DMS53 (cell line): Measurements from ENCODE around the gene DIAPH1.
"Not testable (repeated sequence)": the region's sequence is repeated elsewhere in the genome, so short reads cannot be mapped to it uniquely, and the experiment has no call there.

ENCODE experiments used
- DNase-seq: peaks from one replicate; lab custom pipeline; 2025; lab: John Stamatoyannopoulos, UW

The DIAPH1 gene

GRCh38 chr5:141609921-141610320 lies 8.9 kb downstream of the DIAPH1 start:
- not testable (repeated sequence) for DNase-seq

- DNase-seq = no peak
Measured at GRCh38 chr5:141609044-141609443, 9.8 kb downstream of the DIAPH1 start.

- DNase-seq = peak; percentile 16
Measured at GRCh38 chr5:141608557-141608956, 10.2 kb downstream of the DIAPH1 start.

- no peak for DNase-seq
Measured at GRCh38 chr5:141608046-141608445, 10.8 kb downstream of the DIAPH1 start.

GRCh38 chr5:141605523-141606277 lies 13.1 kb downstream of the DIAPH1 start:
- no peak for DNase-seq

- peak; percentile 58 for DNase-seq
Measured at GRCh38 chr5:141603923-141604717, 14.7 kb downstream of the DIAPH1 start.

- DNase-seq = no peak
Measured at GRCh38 chr5:141602606-141603005, 16.2 kb downstream of the DIAPH1 start.

- no peak for DNase-seq
Measured at GRCh38 chr5:141598391-141599345, 20.1 kb downstream of the DIAPH1 start.

- DNase-seq = no peak
Measured at GRCh38 chr5:141597814-141598213, 21.0 kb downstream of the DIAPH1 start.

- peak; percentile 35 for DNase-seq
Measured at GRCh38 chr5:141597394-141597793, 21.4 kb downstream of the DIAPH1 start.

- no peak for DNase-seq
Measured at GRCh38 chr5:141596867-141597266, 21.9 kb downstream of the DIAPH1 start.

GRCh38 chr5:141590127-141590526 lies 28.7 kb downstream of the DIAPH1 start:
- DNase-seq = no peak

GRCh38 chr5:141586246-141586645 lies 32.6 kb downstream of the DIAPH1 start:
- DNase-seq = no peak

GRCh38 chr5:141585594-141585993 lies 33.2 kb downstream of the DIAPH1 start:
- no peak for DNase-seq

GRCh38 chr5:141574122-141574510 lies 44.7 kb downstream of the DIAPH1 start:
- no peak for DNase-seq

GRCh38 chr5:141573489-141574121 lies 45.2 kb downstream of the DIAPH1 start:
- no peak for DNase-seq

- DNase-seq = no peak
Measured at GRCh38 chr5:141570655-141571054, 48.1 kb downstream of the DIAPH1 start.

GRCh38 chr5:141567513-141568117 lies 51.2 kb downstream of the DIAPH1 start:
- peak; percentile 53 for DNase-seq

- DNase-seq = no peak
Measured at GRCh38 chr5:141565826-141566570, 52.8 kb downstream of the DIAPH1 start.

GRCh38 chr5:141564216-141564692 lies 54.5 kb downstream of the DIAPH1 start:
- peak; percentile 98 for DNase-seq
